A549 (cell line): ENCODE data around the gene INSIG1. TPM values are rescaled to one million over a fixed set of nuclear protein-coding genes. Genes with fewer than 3 reads are reported as not detected.

ENCODE experiments used
- ATAC-seq, 2 experiments: fragments of 200-7000 bp in 1 of 2; fragments of >200 bp in 1 of 2; cut with Nextera tagmentation in 1 of 2; cut with Tn5 transposase in 1 of 2; 3 replicates each; pipeline versions ENCODE4 v1.8.0 to v1.9.1; 2018 to 2020; ENCODE audit warnings: mild to moderate bottlenecking in 1 of 2, moderate library complexity in 1 of 2
- CTCF ChIA-PET: fragments of 300-600 bp; sonication (Branson Sonifier 250); formaldehyde crosslinking; extraction: SDS; loops from one replicate; lab custom pipeline; 2021; ENCODE audit warnings: antibody characterized with exemption, inconsistent platforms; lab: Yijun Ruan, JAX
- POLR2A ChIA-PET: fragments of 350-600 bp; formaldehyde crosslinking; extraction: SDS; loops from one replicate; lab custom pipeline; 2021; ENCODE audit warnings: antibody characterized with exemption, inconsistent platforms; lab: Yijun Ruan, JAX
- DNase-seq, 2 experiments: peaks; one replicate each; pipeline versions ENCODE4 v3.0.0 to v3.0.0-alpha.2; 2011 to 2016; ENCODE audit warnings: low read depth in 1 of 2, low spot score in 1 of 2
- FAIRE-seq: peaks from 2 replicates; lab custom pipeline; 2011; peaks lifted over from hg19 to GRCh38; lab: Jason Lieb, UNC
- H3K27ac ChIP-seq, 2 experiments: fragments of >200 bp; sonication (Bioruptor Twin); formaldehyde crosslinking; 3 replicates each; pipeline ENCODE4 v1.5.1; 2016 to 2017
- H3K4me1 ChIP-seq: fragments of >200 bp; sonication (Bioruptor Twin); formaldehyde crosslinking; 3 replicates; pipeline ENCODE4 v1.6.1; 2016
- H3K4me2 ChIP-seq: fragments of >200 bp; sonication (Bioruptor Twin); formaldehyde crosslinking; 3 replicates; pipeline ENCODE4 v1.6.1; 2016
- H3K4me3 ChIP-seq: fragments of >200 bp; sonication (Bioruptor Twin); formaldehyde crosslinking; 3 replicates; pipeline ENCODE4 v1.5.1; 2016
- H3K9me3 ChIP-seq: fragments of >200 bp; sonication (Bioruptor Twin); formaldehyde crosslinking; 3 replicates; pipeline ENCODE4 v1.6.1; 2016
- CEBPB ChIP-seq, 2 experiments: fragments of >200 bp in 1 of 2; sonication (Bioruptor Twin) in 1 of 2; formaldehyde crosslinking in 1 of 2; IDR thresholded peaks; 2 replicates each; pipeline ENCODE4 v1.6.1; 2012 to 2016
- EHMT2 ChIP-seq: fragments of 200-600 bp; sonication (generic); IDR thresholded peaks from 2 replicates; pipeline ENCODE4 v1.6.1; 2016; ENCODE audit warnings: antibody characterized with exemption, low read depth, mild to moderate bottlenecking, moderate library complexity
- ESRRA ChIP-seq: fragments of 150-350 bp; IDR thresholded peaks from 2 replicates; pipeline ENCODE4 v1.6.1; 2014; ENCODE audit warnings: mild to moderate bottlenecking, low read length, borderline replicate concordance
- GATA3 ChIP-seq: IDR thresholded peaks from 2 replicates; pipeline ENCODE4 v1.6.1; 2012; ENCODE audit warnings: borderline replicate concordance
- HOXB13 ChIP-seq: fragments of 250-450 bp; sonication (Bioruptor Pico); IDR thresholded peaks from 2 replicates; pipeline ENCODE4 v1.5.0; 2020; ENCODE audit warnings: low read depth, mild to moderate bottlenecking, moderate library complexity
- PHF8 ChIP-seq: fragments of 200-600 bp; sonication (generic); IDR thresholded peaks from 2 replicates; pipeline ENCODE4 v1.6.1; 2016; ENCODE audit warnings: low read depth, mild to moderate bottlenecking, antibody characterized with exemption, moderate library complexity, borderline replicate concordance
- POLR2A ChIP-seq: IDR thresholded peaks from 2 replicates; pipeline ENCODE4 v1.6.1; 2012; ENCODE audit warnings: mild to moderate bottlenecking, low read length
- RAD21 ChIP-seq, 2 experiments: fragments of >200 bp in 1 of 2; sonication (Bioruptor Twin) in 1 of 2; formaldehyde crosslinking in 1 of 2; IDR thresholded peaks in 1 of 2; conservative IDR thresholded peaks in 1 of 2; 2 replicates in 1 of 2; 3 replicates in 1 of 2; pipeline ENCODE4 v1.6.1; 2012 to 2018; ENCODE audit warnings: inconsistent platforms in 1 of 2
- SREBF2 ChIP-seq: fragments of 450-650 bp; IDR thresholded peaks from 2 replicates; pipeline ENCODE4 v1.6.1; 2014; ENCODE audit warnings: mild to moderate bottlenecking, moderate library complexity
- ZC3H11A ChIP-seq: fragments of 450-650 bp; IDR thresholded peaks from 2 replicates; pipeline ENCODE4 v1.6.1; 2014; ENCODE audit warnings: antibody characterized with exemption, mild to moderate bottlenecking
- ZFP36 ChIP-seq: fragments of 450-650 bp; IDR thresholded peaks from 2 replicates; pipeline ENCODE4 v1.6.1; 2014; ENCODE audit warnings: borderline replicate concordance; ENCODE audit not compliant: partially characterized antibody
- ZNF302 ChIP-seq: fragments of 250-450 bp; sonication (Bioruptor Pico); IDR thresholded peaks from 2 replicates; pipeline ENCODE4 v1.9.0; 2021; ENCODE audit warnings: inconsistent platforms, mild to moderate bottlenecking, moderate library complexity
- ZSCAN20 ChIP-seq: fragments of 250-450 bp; sonication (Bioruptor Pico); IDR thresholded peaks from 2 replicates; pipeline ENCODE4 v1.8.0; 2022; ENCODE audit warnings: mild to moderate bottlenecking, moderate library complexity
- WGBS: methylation state at CpG from one replicate; pipeline ENCODE4 v1.1.6; 2017; ENCODE audit errors: missing lambda C conversion rate; 5-methylcytosine and 5-hydroxymethylcytosine counted together
- polyA plus RNA-seq, 4 experiments: library from polyadenylated mRNA; depleted of rRNA in 3 of 4; stranded (reverse); fragments of >200 nt; fragmentation: RNase III in 1 of 4; extraction: RNeasy Plus Mini Kit Qiagen cat#74134 plus additional on column Dnase treatment in 1 of 4; gene quantifications; 2 replicates in 3 of 4; 3 replicates in 1 of 4; pipeline ENCODE4 v1.2.3, GENCODE V29; 2011 to 2017
- TF ChIP-seq, protein P1 (sequence below): fragments of >200 bp; sonication (Bioruptor Twin); formaldehyde crosslinking; IDR thresholded peaks from 3 replicates; pipeline ENCODE4 v1.5.1; 2016
- TF ChIP-seq, protein P2 (sequence below): fragments of 150-350 bp; IDR thresholded peaks from 2 replicates; pipeline ENCODE4 v1.6.1; 2014; ENCODE audit warnings: low read depth, mild to moderate bottlenecking, low read length
- TF ChIP-seq, protein P3 (sequence below): IDR thresholded peaks from 2 replicates; pipeline ENCODE4 v1.6.1; 2012

Gene INSIG1
- polyA plus RNA-seq, 2 of the 4 experiments (the other 2 are of a cell fraction), result 19.7 to 33.4 TPM

DNA sequence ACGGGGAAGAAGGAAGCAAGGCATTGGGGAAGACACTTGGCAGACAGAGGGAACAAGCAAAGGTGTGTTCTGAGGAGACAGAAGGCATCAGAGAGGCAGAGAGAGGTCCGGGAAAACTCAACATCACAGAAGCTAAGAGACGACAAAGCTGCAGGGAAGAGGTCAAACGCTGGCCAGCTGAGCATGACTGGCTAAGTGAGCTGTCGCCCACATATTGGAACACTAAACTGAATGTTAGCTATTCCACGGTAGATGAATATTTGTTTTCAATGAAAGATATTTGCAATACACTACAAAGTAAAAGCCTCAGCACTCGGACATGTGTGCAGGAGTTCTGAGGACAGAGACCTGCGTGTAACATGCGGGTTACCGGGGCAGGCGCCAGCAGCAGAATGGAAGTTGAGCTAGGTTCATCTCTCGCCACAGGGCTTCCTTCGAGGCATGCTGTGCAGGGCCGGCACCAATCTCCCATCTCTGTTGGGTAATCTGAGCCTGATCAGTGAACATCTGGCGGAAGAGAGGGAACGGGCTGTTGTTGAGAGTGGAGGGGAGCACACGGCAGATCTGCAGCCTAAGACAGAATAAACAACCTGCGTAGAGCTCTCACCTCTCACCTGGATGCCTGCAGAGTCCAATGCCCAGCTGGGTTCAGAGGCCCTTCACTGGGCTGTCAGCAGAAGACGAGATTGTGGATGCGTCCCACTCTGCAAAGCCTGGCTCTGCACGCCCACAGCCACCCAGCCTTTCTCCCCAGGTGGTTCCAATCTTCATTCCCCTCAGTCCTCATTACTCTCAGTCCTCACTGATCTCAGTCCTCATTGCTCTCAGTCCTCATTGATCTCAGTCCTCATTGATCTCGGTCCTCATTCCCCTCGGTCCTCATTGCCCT is 35.9 kb downstream of the INSIG1 start:
- H3K4me1 ChIP-seq, result no peaks in the 10 kb centered on the region
- TF ChIP-seq EHMT2, result no peak
- TF ChIP-seq, protein P1, sequence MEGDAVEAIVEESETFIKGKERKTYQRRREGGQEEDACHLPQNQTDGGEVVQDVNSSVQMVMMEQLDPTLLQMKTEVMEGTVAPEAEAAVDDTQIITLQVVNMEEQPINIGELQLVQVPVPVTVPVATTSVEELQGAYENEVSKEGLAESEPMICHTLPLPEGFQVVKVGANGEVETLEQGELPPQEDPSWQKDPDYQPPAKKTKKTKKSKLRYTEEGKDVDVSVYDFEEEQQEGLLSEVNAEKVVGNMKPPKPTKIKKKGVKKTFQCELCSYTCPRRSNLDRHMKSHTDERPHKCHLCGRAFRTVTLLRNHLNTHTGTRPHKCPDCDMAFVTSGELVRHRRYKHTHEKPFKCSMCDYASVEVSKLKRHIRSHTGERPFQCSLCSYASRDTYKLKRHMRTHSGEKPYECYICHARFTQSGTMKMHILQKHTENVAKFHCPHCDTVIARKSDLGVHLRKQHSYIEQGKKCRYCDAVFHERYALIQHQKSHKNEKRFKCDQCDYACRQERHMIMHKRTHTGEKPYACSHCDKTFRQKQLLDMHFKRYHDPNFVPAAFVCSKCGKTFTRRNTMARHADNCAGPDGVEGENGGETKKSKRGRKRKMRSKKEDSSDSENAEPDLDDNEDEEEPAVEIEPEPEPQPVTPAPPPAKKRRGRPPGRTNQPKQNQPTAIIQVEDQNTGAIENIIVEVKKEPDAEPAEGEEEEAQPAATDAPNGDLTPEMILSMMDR, result no peak
- H3K27ac ChIP-seq, result no peak overlapping the region
- ChIA-PET POLR2A (no interaction called here), CTCF (interaction anchor here (1.1 to 3.9 kb wide), 3 partner anchors 11 to 406 kb away, joined by 3 to 33 read pairs (median 5); no protein-coding TSS in a partner anchor)
- no peak overlapping the region for H3K4me3 ChIP-seq
- no peaks in the 10 kb centered on the region for H3K9me3 ChIP-seq
- no peak for DNase-seq
- ATAC-seq, result peak; percentile 52 to 64
- FAIRE-seq, result no peak
- WGBS, result 45% methylated on average over 23 of the region's 23 CpGs
- H3K4me2 ChIP-seq, result no peak overlapping the region

GRCh38 chr7:155336812-155337602 is 39.3 kb downstream of the INSIG1 start:
- ChIA-PET POLR2A (no interaction called here), CTCF (interaction anchor here (1.0 to 1.8 kb wide), 2 partner anchors 8 to 19 kb away, joined by 3 to 9 read pairs; no protein-coding TSS in a partner anchor)
- Histone ChIP-seq H3K27ac (no peak overlapping the region), H3K4me3 (no peak overlapping the region), H3K9me3 (no peaks in the 10 kb centered on the region), H3K4me1 (no peaks in the 10 kb centered on the region), H3K4me2 (no peak overlapping the region)
- 53% methylated on average over 20 of the region's 21 CpGs for WGBS
- TF ChIP-seq, protein P2, sequence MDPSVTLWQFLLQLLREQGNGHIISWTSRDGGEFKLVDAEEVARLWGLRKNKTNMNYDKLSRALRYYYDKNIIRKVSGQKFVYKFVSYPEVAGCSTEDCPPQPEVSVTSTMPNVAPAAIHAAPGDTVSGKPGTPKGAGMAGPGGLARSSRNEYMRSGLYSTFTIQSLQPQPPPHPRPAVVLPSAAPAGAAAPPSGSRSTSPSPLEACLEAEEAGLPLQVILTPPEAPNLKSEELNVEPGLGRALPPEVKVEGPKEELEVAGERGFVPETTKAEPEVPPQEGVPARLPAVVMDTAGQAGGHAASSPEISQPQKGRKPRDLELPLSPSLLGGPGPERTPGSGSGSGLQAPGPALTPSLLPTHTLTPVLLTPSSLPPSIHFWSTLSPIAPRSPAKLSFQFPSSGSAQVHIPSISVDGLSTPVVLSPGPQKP, result no peak
- TF ChIP-seq PHF8 (no peak), CEBPB (IDR thresholded peaks at IDR 0.05) (no peak), RAD21 (conservative IDR thresholded peaks at IDR 0.05 in 1 of 2, IDR thresholded peaks at IDR 0.05 in 1 of 2) (no peak), SREBF2 (no peak), ZFP36 (no peak), HOXB13 (CRISPR knock-in tag) (no peak), POLR2A (no peak), ESRRA (no peak), ZSCAN20 (CRISPR knock-in tag) (no peak), GATA3 (no peak)
- TF ChIP-seq, protein P3, sequence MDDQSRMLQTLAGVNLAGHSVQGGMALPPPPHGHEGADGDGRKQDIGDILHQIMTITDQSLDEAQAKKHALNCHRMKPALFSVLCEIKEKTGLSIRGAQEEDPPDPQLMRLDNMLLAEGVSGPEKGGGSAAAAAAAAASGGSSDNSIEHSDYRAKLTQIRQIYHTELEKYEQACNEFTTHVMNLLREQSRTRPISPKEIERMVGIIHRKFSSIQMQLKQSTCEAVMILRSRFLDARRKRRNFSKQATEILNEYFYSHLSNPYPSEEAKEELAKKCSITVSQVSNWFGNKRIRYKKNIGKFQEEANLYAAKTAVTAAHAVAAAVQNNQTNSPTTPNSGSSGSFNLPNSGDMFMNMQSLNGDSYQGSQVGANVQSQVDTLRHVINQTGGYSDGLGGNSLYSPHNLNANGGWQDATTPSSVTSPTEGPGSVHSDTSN, result no peak
- no peak for FAIRE-seq
- no peak for ATAC-seq
- DNase-seq, result no peak

DNA sequence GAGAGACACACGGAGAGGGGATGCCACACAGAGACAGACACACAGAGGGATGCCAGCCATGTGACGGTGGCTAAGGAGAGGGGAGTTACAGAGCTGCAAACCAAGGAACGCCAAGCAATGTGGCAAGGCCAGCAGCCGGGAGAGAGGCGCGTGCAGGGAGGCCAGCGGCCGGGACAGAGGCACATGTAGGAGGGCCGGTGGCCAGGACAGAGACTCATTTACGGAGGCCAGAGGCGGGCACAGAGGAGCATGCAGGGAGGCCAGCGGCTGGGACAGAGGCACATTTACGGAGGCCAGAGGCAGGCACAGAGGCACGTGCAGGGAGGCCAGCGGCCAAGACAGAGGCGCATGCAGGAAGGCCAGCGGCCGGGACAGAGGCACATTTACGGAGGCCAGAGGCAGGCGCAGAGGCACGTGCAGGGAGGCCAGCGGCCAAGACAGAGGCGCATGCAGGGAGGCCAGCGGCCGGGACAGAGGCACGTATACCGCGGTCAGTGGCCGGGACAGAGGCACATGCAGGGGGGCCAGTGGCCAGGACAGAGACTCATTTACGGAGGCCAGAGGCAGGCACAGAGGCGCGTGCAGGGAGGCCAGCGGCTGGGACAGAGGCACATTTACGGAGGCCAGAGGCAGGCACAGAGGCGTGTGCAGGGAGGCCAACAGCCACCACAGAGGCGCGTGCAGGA is 40.4 kb downstream of the INSIG1 start:
- Histone ChIP-seq H3K9me3 (no peaks in the 10 kb centered on the region), H3K27ac (no peak overlapping the region), H3K4me2 (no peak overlapping the region), H3K4me1 (no peaks in the 10 kb centered on the region), H3K4me3 (no peak overlapping the region)
- ChIA-PET CTCF (interaction anchor here (0.7 kb wide), 1 partner anchor 12 kb away, joined by 3 read pairs; no protein-coding TSS in a partner anchor), POLR2A (no interaction called here)
- ATAC-seq (peak; percentile 16 to 27; a peak in 4 of 6 replicates), FAIRE-seq (no peak), DNase-seq (no peak)
- 72% methylated on average over 37 of the region's 37 CpGs for WGBS
- no peak for TF ChIP-seq ZC3H11A
- no peak for TF ChIP-seq POLR2A
- no peak for TF ChIP-seq HOXB13 (CRISPR knock-in tag)
- TF ChIP-seq ZSCAN20 (CRISPR knock-in tag), result no peak
- no peak for TF ChIP-seq ZNF302
